Hepatocyte (in vitro differentiated cells): ENCODE measurements around the gene SHC3.

ENCODE experiments used
- EZH2 ChIP-seq: fragments of 200-600 bp; sonication (generic); IDR thresholded peaks from 2 replicates; pipeline ENCODE4 v1.6.1; 2016; ENCODE audit warnings: antibody characterized with exemption, mild to moderate bottlenecking, borderline replicate concordance
- TF ChIP-seq, protein P1 (sequence below): fragments of 200-600 bp; sonication (generic); IDR thresholded peaks from 2 replicates; pipeline ENCODE4 v1.5.1; 2016; ENCODE audit warnings: antibody characterized with exemption, mild to moderate bottlenecking; ENCODE audit not compliant: poor library complexity

DNA sequence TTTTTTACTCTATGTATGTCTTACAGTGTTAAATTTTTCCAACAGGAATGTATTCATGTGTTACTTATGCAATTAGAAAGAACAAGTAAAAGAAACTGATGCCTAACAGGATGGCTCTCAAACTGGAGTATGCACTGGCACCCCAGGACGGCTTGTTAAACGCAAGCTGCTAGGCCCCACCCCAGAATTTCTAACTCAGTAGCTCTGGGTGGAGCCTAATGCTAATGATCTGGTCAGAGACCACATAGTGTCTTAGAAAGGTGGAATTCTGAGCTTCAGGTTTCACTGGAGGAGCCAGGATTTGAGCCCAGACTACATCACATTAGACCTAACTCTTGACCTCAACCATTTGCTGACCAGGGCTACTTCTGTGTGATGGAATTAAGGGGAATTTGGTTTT is 34.4 kb downstream of the SHC3 start:
- TF ChIP-seq, protein P1, sequence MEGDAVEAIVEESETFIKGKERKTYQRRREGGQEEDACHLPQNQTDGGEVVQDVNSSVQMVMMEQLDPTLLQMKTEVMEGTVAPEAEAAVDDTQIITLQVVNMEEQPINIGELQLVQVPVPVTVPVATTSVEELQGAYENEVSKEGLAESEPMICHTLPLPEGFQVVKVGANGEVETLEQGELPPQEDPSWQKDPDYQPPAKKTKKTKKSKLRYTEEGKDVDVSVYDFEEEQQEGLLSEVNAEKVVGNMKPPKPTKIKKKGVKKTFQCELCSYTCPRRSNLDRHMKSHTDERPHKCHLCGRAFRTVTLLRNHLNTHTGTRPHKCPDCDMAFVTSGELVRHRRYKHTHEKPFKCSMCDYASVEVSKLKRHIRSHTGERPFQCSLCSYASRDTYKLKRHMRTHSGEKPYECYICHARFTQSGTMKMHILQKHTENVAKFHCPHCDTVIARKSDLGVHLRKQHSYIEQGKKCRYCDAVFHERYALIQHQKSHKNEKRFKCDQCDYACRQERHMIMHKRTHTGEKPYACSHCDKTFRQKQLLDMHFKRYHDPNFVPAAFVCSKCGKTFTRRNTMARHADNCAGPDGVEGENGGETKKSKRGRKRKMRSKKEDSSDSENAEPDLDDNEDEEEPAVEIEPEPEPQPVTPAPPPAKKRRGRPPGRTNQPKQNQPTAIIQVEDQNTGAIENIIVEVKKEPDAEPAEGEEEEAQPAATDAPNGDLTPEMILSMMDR: no peak
- no peak for TF ChIP-seq EZH2
